OCI-LY7 (cell line): ENCODE results near the gene TMEM207.

ENCODE experiments used
- EZH2phosphoT487 ChIP-seq: fragments of 200-600 bp; sonication (generic); IDR thresholded peaks from 2 replicates; pipeline ENCODE4 v1.6.1; 2018; ENCODE audit warnings: low read depth, borderline replicate concordance, mild to moderate bottlenecking, mixed run types, antibody characterized with exemption, low read length, moderate library complexity, mixed read lengths
- TF ChIP-seq, protein P1 (sequence below): fragments of 200-600 bp; sonication (generic); conservative IDR thresholded peaks from 2 replicates; pipeline ENCODE4 v1.5.1; 2014; ENCODE audit warnings: mild to moderate bottlenecking, antibody characterized with exemption, low read length, moderate library complexity, mixed read lengths

DNA sequence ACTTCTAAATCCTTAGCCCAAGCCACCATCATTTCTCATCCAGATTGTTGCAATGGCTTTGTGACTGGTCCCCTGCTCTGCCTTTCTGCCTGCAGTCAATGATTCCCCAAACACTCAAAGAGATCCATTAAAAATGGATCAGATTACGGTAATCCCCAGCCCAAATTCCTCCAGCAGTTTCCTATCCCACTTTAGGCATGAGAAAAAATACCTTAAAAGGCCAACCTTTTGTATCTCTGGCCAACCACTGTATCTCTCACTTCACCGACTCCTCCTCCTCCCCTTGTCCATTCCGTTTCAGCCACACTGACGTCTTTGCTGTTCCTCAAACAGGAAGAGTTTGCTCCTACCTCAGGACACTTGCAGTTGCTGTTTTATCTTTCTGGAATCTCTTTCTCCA, 43.3 kb upstream of the TMEM207 start:
- TF ChIP-seq, protein P1, sequence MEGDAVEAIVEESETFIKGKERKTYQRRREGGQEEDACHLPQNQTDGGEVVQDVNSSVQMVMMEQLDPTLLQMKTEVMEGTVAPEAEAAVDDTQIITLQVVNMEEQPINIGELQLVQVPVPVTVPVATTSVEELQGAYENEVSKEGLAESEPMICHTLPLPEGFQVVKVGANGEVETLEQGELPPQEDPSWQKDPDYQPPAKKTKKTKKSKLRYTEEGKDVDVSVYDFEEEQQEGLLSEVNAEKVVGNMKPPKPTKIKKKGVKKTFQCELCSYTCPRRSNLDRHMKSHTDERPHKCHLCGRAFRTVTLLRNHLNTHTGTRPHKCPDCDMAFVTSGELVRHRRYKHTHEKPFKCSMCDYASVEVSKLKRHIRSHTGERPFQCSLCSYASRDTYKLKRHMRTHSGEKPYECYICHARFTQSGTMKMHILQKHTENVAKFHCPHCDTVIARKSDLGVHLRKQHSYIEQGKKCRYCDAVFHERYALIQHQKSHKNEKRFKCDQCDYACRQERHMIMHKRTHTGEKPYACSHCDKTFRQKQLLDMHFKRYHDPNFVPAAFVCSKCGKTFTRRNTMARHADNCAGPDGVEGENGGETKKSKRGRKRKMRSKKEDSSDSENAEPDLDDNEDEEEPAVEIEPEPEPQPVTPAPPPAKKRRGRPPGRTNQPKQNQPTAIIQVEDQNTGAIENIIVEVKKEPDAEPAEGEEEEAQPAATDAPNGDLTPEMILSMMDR = no peak
- TF ChIP-seq EZH2phosphoT487 = no peak
